Measurements from ENCODE around the gene DPT.

Gene DPT

GRCh38 chr1:168654198-168654915 lies 74.6 kb downstream of the DPT start:
- DNase-seq (ENCODE audit: insufficient read length, low spot score) (no peak), FAIRE-seq (no peak)
- TF ChIP-seq TAF1 (IDR thresholded peaks at IDR 0.05; ENCODE audit: low read depth, low read length), result no peak
- TF ChIP-seq PAX5 (IDR thresholded peaks at IDR 0.05; ENCODE audit: insufficient read depth, low read length, severe bottlenecking), result no peak
- TF ChIP-seq POLR2A (IDR thresholded peaks at IDR 0.05; ENCODE audit: low read depth, low read length), result no peak
- no peak for TF ChIP-seq POLR2AphosphoS5 (IDR thresholded peaks at IDR 0.05; ENCODE audit: low read depth, low read length)
- no peak for TF ChIP-seq SPI1 (IDR thresholded peaks at IDR 0.05; ENCODE audit: low read depth, low read length)
- TF ChIP-seq POU2F2 (IDR thresholded peaks at IDR 0.05; ENCODE audit: low read depth, low read length), result no peak

DNA sequence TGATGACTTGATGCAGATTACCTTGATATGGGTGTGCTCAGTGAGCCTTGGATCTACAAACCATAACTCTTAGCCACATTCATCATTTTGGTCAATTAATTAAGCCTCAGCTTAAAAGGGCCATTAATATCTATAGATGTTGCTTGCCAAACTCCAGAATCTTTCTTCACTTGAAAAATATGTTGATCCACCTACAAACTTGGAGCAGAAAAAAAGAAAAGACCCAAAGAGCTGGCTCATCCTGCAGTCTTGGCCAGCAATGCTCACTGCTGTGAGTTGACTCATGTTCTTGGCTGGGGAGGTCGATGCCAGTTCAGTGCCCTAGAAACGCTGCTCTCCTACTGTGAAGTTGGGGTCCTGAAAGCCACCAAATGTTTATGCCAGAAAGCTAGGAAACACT lies 75.4 kb downstream of the DPT start:
- FAIRE-seq (no peak), DNase-seq (ENCODE audit: insufficient read length, low spot score) (no peak)
- TF ChIP-seq POLR2AphosphoS5 (IDR thresholded peaks at IDR 0.05; ENCODE audit: low read depth, low read length), result no peak
- no peak for TF ChIP-seq POU2F2 (IDR thresholded peaks at IDR 0.05; ENCODE audit: low read depth, low read length)

DNA sequence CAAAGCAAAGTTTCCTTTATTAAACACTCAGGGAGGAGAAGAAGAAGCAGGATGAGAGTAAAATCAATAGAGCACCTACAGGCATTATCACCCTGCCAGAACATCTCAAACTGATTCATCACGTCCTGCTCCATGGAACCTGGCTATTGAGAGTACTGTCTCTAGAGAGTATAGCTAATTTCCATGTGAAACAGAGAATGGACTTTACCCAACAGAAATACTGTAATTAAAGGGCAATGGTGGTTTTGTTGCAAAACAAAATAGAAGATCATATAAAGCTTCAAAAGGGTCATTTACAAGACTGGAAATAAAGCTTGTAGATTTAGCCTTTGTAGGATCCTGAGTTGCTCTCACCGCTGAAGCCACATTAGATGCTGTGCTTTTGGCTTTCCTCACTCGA lies 83.3 kb downstream of the DPT start:
- FAIRE-seq (no peak), DNase-seq (ENCODE audit: insufficient read length, low spot score) (no peak)
- TF ChIP-seq PAX5 (IDR thresholded peaks at IDR 0.05; ENCODE audit: insufficient read depth, low read length, severe bottlenecking) (no peak), POU2F2 (IDR thresholded peaks at IDR 0.05; ENCODE audit: low read depth, low read length) (no peak)
